ENCODE measurements around the gene PVALB. TPM values are rescaled to one million over a fixed set of nuclear protein-coding genes. Genes with fewer than 3 reads are reported as not detected.

Gene PVALB
- total RNA-seq, 2 experiments from 2014 or later, result not detected

DNA sequence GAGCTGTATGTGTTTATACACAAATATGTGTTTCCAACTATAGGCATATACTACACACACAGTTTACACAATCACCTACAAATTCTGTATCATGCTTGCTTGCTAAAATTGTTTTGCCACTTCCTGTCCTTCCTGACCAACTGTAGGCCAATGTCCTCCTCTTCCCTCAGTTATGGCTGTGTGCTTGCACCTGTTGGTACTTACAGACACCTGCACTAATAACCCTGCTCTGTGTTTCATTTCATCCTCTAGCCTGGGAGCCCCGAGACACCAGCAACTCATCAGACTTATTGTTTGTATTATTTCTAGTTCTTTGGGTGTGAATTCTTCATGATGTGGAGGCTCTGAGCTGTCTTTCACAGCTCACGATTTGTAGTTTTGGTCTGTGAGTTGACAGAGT, 42.1 kb upstream of the PVALB start:
- POLR2A ChIA-PET, result no interaction called here
- DNase-seq (no peak), ATAC-seq (no peak)
- Mint-ChIP-seq H3K36me3 (ENCODE audit: low read depth) (no peaks in the 10 kb centered on the region), H3K4me1 (peaks cover 25% of the 10 kb centered on the region), H3K4me3 (no peak overlapping the region), H3K27me3 (peaks cover 2% of the 10 kb centered on the region), H3K9me3 (ENCODE audit: low read depth) (no peaks in the 10 kb centered on the region), H3K27ac (no peak overlapping the region)
- intact Hi-C loops (cut with DNase I, micrococcal nuclease), result no loop called here
- CTCF ChIA-PET, result interaction anchor here (1.0 to 1.9 kb wide), 5 partner anchors 10 to 118 kb away, joined by 3 to 5 read pairs (median 4); no protein-coding TSS in a partner anchor

DNA sequence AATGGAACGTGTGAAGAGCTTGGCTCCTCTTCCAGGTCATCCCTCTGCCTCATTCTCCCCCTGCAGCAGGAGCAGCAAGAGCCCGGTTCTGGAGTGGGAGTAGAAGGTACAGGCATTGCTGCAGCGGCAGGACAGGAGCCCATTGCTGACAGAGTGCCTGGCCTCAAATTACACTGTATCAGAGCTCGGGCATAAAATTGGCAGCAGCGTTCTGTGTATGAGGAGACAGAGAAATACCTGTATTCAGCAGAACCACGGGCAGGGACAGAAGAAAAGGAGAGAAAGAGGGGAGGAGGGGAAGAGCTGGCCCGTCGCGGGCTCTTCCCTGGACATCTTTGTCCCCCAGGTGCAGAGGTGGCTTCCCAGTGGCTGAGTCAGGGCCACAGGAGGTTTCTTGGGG, 41.3 kb upstream of the PVALB start:
- intact Hi-C loops (cut with DNase I, micrococcal nuclease), result no loop called here
- Mint-ChIP-seq H3K9me3 (ENCODE audit: low read depth) (no peaks in the 10 kb centered on the region), H3K4me1 (peaks cover 30% of the 10 kb centered on the region), H3K27me3 (peaks cover 2% of the 10 kb centered on the region), H3K4me3 (no peak overlapping the region), H3K27ac (no peak overlapping the region), H3K36me3 (ENCODE audit: low read depth) (no peaks in the 10 kb centered on the region)
- no peak for ATAC-seq
- ChIA-PET POLR2A (no interaction called here), CTCF (interaction anchor here (0.6 to 4.0 kb wide), 8 partner anchors 21 to 1606 kb away, joined by 3 to 39 read pairs (median 4); partner anchors contain the start of gene IFT27)
- no peak for DNase-seq

DNA sequence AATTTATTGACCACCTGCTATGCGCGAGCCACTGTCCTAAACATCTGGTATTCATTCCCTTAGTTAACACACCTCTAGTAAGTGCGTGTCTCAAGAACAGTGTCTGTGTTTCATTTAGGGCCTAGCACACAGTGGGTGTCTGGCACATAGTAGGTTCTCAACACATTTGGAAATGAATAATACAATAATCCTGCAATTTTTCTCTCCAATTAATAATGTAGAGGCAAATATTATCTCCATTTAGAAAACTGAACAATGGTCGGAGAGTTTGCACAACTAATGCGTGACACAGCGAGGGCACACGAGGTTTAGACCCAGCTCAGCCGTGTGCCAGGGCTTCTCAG, 39.9 kb upstream of the PVALB start:
- CTCF ChIA-PET, result interaction anchor here (0.6 to 5.8 kb wide), 29 partner anchors 10 to 669 kb away, joined by 3 to 60 read pairs (median 6); partner anchors contain the start of gene IFT27
- Mint-ChIP-seq H3K27ac (no peak overlapping the region), H3K9me3 (ENCODE audit: low read depth) (no peaks in the 10 kb centered on the region), H3K36me3 (ENCODE audit: low read depth) (no peaks in the 10 kb centered on the region), H3K4me1 (peaks cover 33% of the 10 kb centered on the region), H3K4me3 (no peak overlapping the region), H3K27me3 (peaks cover 2% of the 10 kb centered on the region)
- ATAC-seq (no peak), DNase-seq (no peak)
- POLR2A ChIA-PET, result no interaction called here
- intact Hi-C loops (cut with DNase I, micrococcal nuclease), result loop anchor here (1.0 to 2.0 kb wide), 4 partner anchors 74 to 342 kb away; no protein-coding TSS in a partner anchor

DNA sequence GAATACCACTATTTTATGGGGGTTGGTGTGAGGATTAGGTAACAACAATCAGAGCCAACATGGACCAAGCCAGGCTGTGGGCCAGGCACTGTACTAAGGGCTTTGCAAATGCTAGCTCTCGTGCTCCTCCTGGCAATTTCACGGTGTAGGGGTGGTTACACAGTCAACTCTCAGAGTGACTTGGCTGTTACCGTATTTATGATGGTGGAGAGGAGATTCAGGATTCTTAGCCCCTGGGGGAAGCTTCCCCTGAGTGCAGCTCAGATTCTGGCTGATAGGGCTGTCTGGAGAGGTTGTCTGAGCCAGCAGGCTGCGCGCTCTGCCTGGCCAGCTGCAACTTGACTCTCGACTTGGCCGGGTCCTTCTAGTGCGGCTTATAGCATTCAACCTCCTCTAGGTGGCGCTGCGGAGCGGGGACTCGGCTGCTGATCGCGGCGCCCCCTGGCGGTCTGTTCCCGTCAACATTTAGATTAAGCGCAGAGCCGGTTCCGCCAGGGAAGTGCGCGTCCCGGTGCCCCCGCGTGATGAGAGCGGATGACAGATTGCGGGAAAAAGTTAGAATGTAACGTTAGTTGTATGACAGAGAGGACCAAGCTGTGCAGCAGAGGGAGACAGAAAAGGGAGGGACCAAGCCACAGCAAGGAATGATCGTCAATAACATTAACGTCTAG, 39.4 kb upstream of the PVALB start:
- POLR2A ChIA-PET, result no interaction called here
- CTCF ChIA-PET, result interaction anchor here (0.6 to 5.8 kb wide), 52 partner anchors 9 to 941 kb away, joined by 3 to 60 read pairs (median 4); partner anchors contain the start of gene IFT27
- intact Hi-C loops (cut with DNase I, micrococcal nuclease), result loop anchor here (1.0 to 2.0 kb wide), 4 partner anchors 74 to 343 kb away; no protein-coding TSS in a partner anchor
- no peak overlapping the region for H3K4me3 Mint-ChIP-seq
- H3K27ac Mint-ChIP-seq, result no peak overlapping the region
- H3K9me3 Mint-ChIP-seq (ENCODE audit: low read depth), result no peaks in the 10 kb centered on the region
- peaks cover 28% of the 10 kb centered on the region for H3K4me1 Mint-ChIP-seq
- ATAC-seq (peak; percentile 58), DNase-seq (peak; percentile 97)
- H3K36me3 Mint-ChIP-seq (ENCODE audit: low read depth), result no peaks in the 10 kb centered on the region
- peaks cover 2% of the 10 kb centered on the region for H3K27me3 Mint-ChIP-seq

DNA sequence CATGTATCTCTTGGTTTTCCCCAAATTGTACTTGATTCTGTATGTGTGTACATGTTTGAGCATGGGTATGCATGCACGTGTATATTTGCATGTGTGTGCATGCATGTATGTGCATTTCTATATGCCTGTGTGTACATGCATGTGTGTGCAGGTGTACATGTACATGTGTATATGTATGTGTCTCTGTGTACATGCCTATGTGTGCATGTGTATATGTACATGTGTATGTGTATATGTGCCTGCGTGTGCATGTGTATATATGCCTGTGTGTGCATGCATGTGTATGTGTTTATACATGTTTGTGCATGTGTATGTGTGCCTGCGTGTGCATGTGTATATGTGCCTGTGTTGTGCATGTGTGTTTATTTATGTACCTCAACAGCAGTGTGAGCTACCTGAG, 38.6 kb upstream of the PVALB start:
- no peak for ATAC-seq
- no peak for DNase-seq
- CTCF ChIA-PET, result interaction anchor here (0.6 to 5.8 kb wide), 29 partner anchors 8 to 940 kb away, joined by 3 to 60 read pairs (median 4); partner anchors contain the start of gene IFT27
- Mint-ChIP-seq H3K4me3 (no peak overlapping the region), H3K27me3 (peaks cover 2% of the 10 kb centered on the region), H3K27ac (no peak overlapping the region), H3K36me3 (ENCODE audit: low read depth) (no peaks in the 10 kb centered on the region), H3K9me3 (ENCODE audit: low read depth) (no peaks in the 10 kb centered on the region), H3K4me1 (peaks cover 22% of the 10 kb centered on the region)
- intact Hi-C loops (cut with DNase I, micrococcal nuclease), result no loop called here
- POLR2A ChIA-PET, result no interaction called here

DNA sequence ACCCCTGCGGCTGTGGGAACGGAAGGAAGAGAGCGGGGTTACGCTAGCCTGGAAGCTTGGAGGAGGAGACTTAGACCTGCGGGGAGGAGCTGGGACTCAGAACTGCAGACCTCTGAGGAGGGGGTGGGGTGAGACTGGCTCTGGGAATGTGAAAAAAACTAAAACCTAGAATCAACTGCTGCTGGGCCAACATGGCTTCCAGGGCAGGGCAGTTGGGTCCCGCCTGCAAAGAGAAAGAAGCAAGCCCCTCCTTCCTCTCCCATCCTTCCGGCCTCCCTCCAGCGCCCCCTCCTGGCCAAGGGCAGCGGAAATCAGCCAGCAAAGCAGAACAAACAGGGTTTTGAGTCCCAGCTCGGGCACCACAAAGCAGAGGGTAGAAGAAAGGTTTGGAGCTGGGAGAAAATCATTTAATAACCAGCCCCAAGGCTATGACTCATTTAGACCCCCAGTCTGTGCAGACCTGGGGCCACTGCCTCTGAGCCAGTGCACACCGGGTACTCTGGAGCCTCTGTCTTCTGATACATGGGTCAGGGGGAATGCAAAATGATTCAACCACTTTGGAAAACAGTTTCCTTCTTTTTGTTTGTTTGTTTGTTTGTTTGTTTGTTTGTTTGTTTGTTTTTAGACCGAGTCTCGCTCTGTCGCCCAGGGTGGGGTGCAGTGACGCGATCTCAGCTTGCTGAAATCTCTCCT, 36.7 kb upstream of the PVALB start:
- DNase-seq, result peak; percentile 96
- Mint-ChIP-seq H3K36me3 (ENCODE audit: low read depth) (no peaks in the 10 kb centered on the region), H3K4me1 (peaks cover 14% of the 10 kb centered on the region), H3K27me3 (peaks cover 7% of the 10 kb centered on the region), H3K4me3 (peak overlapping the region; percentile 45), H3K27ac (peak overlapping the region; percentile 84), H3K9me3 (ENCODE audit: low read depth) (no peaks in the 10 kb centered on the region)
- ATAC-seq, result peak; percentile 85
- intact Hi-C loops (cut with DNase I, micrococcal nuclease), result loop anchor here in 1 of 2 experiments (1.0 kb wide), 2 partner anchors 71 to 77 kb away; partner anchors contain the start of gene IFT27
- CTCF ChIA-PET, result interaction anchor here (0.6 to 5.8 kb wide), 27 partner anchors 8 to 267 kb away, joined by 3 to 60 read pairs (median 5); partner anchors contain the start of genes IFT27 and NCF4
- POLR2A ChIA-PET, result interaction anchor here (1.2 kb wide), 1 partner anchor 78 kb away, joined by 6 read pairs; the partner anchor contains the start of gene IFT27

DNA sequence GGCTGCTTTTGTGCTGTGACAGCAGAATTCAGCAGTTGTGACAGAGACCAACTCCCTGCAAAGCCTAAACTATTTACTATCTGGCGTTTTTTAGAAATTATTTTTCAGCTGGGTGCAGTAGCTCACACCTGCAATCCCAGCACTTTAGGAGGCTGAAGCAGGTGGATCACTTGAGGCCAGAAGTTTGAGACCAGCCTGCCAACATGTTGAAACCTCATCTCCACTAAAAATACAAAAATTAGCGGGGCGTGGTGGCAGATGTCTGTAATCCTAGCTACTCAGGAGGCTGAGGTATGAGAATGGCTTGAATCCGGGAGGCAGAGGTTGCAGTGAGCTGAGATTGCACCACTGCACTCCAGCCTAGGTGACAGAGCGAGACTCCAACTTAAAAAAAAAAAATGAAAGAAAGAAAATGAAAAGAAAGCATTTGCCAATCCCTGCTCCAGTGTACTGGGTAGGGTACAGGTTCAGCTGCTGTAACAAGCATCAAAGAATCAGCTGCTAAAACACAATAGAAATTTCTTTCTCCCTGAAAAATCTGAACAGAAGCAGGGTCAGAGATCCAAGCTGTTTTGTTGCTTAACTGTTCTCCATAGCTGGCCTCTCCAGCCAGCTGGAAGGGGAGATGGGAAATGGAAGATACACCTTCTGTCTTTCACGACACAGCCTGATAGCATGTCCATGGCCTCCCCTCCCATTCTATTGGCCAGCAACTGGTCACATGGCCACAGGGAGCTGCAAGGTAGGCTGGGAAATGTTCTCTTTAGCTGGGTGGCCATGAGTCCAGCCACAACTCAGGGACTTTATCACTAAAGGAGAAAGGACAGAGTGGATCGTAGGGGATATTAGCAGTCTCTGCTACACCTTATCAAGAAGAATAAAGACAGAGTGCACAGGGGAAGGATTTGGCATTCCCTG, 35.5 kb upstream of the PVALB start:
- no peaks in the 10 kb centered on the region for H3K9me3 Mint-ChIP-seq (ENCODE audit: low read depth)
- ATAC-seq, result no peak
- H3K27ac Mint-ChIP-seq, result peak overlapping the region; percentile 58
- peaks cover 9% of the 10 kb centered on the region for H3K27me3 Mint-ChIP-seq
- H3K4me1 Mint-ChIP-seq, result peaks cover 14% of the 10 kb centered on the region
- H3K36me3 Mint-ChIP-seq (ENCODE audit: low read depth), result no peaks in the 10 kb centered on the region
- DNase-seq, result no peak
- POLR2A ChIA-PET, result interaction anchor here (1.2 kb wide), 1 partner anchor 76 kb away, joined by 6 read pairs; the partner anchor contains the start of gene IFT27
- H3K4me3 Mint-ChIP-seq, result no peak overlapping the region
- intact Hi-C loops (cut with DNase I, micrococcal nuclease), result no loop called here
- CTCF ChIA-PET, result interaction anchor here (0.6 to 5.8 kb wide), 19 partner anchors 8 to 291 kb away, joined by 3 to 60 read pairs (median 5); partner anchors contain the start of genes IFT27 and NCF4

DNA sequence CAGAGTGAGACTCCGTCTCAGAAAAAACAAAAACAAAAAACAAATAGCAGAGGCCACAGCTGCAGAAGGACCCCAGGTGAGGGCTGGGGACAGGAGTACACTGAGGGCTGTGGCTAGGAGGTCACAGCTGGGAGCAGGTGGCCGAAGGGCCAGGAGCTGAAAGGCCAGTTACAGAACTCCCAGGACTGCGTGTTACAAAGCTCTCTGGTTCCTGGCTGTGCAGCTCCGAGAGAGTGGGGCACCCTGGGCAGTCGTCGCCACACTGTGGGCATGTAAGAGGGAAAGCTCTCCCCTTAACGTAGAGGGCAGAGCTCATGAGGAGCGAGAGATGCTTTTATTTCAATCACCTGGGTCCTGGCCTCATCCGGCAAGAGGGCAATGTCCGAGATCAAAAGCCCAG, 33.8 kb upstream of the PVALB start:
- H3K4me3 Mint-ChIP-seq, result no peak overlapping the region
- ChIA-PET POLR2A (no interaction called here), CTCF (interaction anchor here (0.6 kb wide), 1 partner anchor 254 kb away, joined by 3 read pairs; no protein-coding TSS in a partner anchor)
- H3K9me3 Mint-ChIP-seq (ENCODE audit: low read depth), result no peaks in the 10 kb centered on the region
- peaks cover 13% of the 10 kb centered on the region for H3K27me3 Mint-ChIP-seq
- peaks cover 9% of the 10 kb centered on the region for H3K4me1 Mint-ChIP-seq
- H3K36me3 Mint-ChIP-seq (ENCODE audit: low read depth), result no peaks in the 10 kb centered on the region
- DNase-seq (no peak), ATAC-seq (no peak)
- intact Hi-C loops (cut with DNase I, micrococcal nuclease), result no loop called here
- H3K27ac Mint-ChIP-seq, result no peak overlapping the region

DNA sequence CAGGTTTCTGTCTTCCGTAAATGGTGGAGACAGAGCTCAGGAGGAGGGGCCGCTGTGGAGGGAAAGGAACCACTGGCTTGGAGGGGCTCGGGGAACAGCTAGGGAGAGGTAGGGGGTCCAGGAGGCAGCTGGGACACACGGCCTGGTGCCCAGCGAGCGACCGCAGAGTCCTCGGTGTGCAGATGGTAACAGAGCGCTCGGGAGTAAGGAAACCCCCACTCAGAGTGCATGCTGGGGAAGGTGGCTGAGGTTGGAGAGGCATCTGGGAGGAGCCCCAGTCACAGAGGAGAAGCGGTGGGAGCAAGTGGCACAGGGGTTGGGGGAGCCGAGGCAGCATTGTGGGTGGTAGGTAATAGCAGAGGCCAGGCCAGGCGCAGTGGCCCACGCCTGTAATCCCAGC, 33.2 kb upstream of the PVALB start:
- POLR2A ChIA-PET, result no interaction called here
- H3K36me3 Mint-ChIP-seq (ENCODE audit: low read depth), result no peaks in the 10 kb centered on the region
- no peak for ATAC-seq
- peaks cover 9% of the 10 kb centered on the region for H3K4me1 Mint-ChIP-seq
- CTCF ChIA-PET, result interaction anchor here (0.7 kb wide), 1 partner anchor 71 kb away, joined by 3 read pairs; no protein-coding TSS in a partner anchor
- intact Hi-C loops (cut with DNase I, micrococcal nuclease), result no loop called here
- no peaks in the 10 kb centered on the region for H3K9me3 Mint-ChIP-seq (ENCODE audit: low read depth)
- H3K27me3 Mint-ChIP-seq, result peaks cover 14% of the 10 kb centered on the region
- DNase-seq, result no peak
- no peak overlapping the region for H3K27ac Mint-ChIP-seq
- H3K4me3 Mint-ChIP-seq, result no peak overlapping the region

DNA sequence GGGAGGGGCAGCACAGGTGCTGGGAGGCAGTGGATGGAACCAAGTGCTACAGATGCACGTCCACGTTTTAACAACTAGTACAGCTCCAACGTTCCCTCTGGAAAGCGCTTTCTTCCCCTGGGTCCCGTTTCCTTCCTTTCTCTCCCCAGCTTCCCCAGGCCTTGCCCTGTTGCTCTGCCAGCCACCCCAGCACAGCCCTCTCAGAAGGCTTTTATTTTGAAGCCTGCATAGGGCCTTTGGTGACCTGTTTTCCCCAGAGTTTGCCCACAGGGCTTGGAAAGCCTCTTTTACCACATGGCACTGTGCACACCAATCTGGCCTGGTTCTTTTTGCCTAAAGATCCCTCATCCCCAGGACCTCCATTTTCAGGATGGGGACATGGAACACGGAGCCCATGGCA, 30.1 kb upstream of the PVALB start:
- Mint-ChIP-seq H3K9me3 (ENCODE audit: low read depth) (no peaks in the 10 kb centered on the region), H3K4me1 (no peaks in the 10 kb centered on the region), H3K4me3 (no peak overlapping the region), H3K27ac (no peak overlapping the region), H3K36me3 (ENCODE audit: low read depth) (no peaks in the 10 kb centered on the region), H3K27me3 (peaks cover 20% of the 10 kb centered on the region)
- no peak for DNase-seq
- ChIA-PET CTCF (interaction anchor here (1.3 kb wide), 1 partner anchor 9 kb away, joined by 5 read pairs; no protein-coding TSS in a partner anchor), POLR2A (no interaction called here)
- ATAC-seq, result no peak
- intact Hi-C loops (cut with DNase I, micrococcal nuclease), result no loop called here

DNA sequence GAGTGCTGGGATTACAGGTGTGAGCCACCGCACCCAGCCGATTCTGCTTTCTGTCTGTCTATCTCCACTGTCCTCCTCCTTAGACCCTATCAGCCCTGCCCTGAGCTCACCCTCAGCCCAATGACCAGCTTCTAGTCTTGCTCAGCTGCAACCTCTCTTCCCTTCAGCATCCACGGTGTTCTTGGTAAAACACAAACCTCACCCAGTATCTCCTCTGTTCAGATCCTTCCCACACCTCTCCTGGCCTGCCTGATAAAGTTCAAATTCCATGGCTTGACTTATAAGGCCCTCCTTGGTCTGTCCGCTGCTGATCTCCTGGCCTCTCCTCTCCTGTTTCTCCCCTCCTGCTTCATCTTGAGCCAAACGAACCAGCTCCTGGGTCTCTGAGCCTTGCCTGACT, 29.4 kb upstream of the PVALB start:
- CTCF ChIA-PET, result interaction anchor here (1.4 kb wide), 1 partner anchor 10 kb away, joined by 4 read pairs; no protein-coding TSS in a partner anchor
- Mint-ChIP-seq H3K9me3 (ENCODE audit: low read depth) (no peaks in the 10 kb centered on the region), H3K27ac (no peak overlapping the region), H3K4me3 (no peak overlapping the region), H3K27me3 (peaks cover 24% of the 10 kb centered on the region), H3K36me3 (ENCODE audit: low read depth) (no peaks in the 10 kb centered on the region), H3K4me1 (no peaks in the 10 kb centered on the region)
- POLR2A ChIA-PET, result no interaction called here
- DNase-seq (no peak), ATAC-seq (no peak)
- intact Hi-C loops (cut with DNase I, micrococcal nuclease), result no loop called here

All from activated CD4-positive, alpha-beta T cell treated with anti-CD3 and anti-CD28 coated beads for 36 hours (primary cell).